GM23248 (cell line): ENCODE measurements around the gene TBC1D30. TPM values are rescaled to one million over a fixed set of nuclear protein-coding genes. Genes with fewer than 3 reads are reported as not detected.

Experiments used
- DNase-seq: peaks from one replicate; pipeline ENCODE4 v3.0.0-alpha.2; 2015
- H2AFZ ChIP-seq: fragments of 200-600 bp; sonication (generic); 2 replicates; pipeline ENCODE4 v1.6.1; 2016; ENCODE audit warnings: antibody characterized with exemption
- H3F3A ChIP-seq: fragments of 200-600 bp; sonication (generic); 2 replicates; pipeline ENCODE4 v1.6.1; 2016; ENCODE audit warnings: mild to moderate bottlenecking, antibody characterized with exemption, mixed run types; ENCODE audit not compliant: insufficient read depth
- H3K27ac ChIP-seq: fragments of 200-600 bp; sonication (generic); 2 replicates; pipeline ENCODE4 v1.5.1; 2016; ENCODE audit warnings: mild to moderate bottlenecking
- H3K27me3 ChIP-seq: fragments of 200-600 bp; sonication (generic); replicated peaks from 2 replicates; pipeline ENCODE4 v1.6.1; 2016; ENCODE audit warnings: mild to moderate bottlenecking; ENCODE audit not compliant: insufficient read depth
- H3K36me3 ChIP-seq: fragments of 200-600 bp; sonication (generic); 2 replicates; pipeline ENCODE4 v1.6.1; 2016; ENCODE audit warnings: low read depth, mild to moderate bottlenecking
- H3K4me1 ChIP-seq: fragments of 200-600 bp; sonication (generic); 2 replicates; pipeline ENCODE4 v1.6.1; 2016; ENCODE audit warnings: mild to moderate bottlenecking; ENCODE audit not compliant: insufficient read depth
- H3K4me2 ChIP-seq: fragments of 200-600 bp; sonication (generic); one replicate; pipeline ENCODE4 v1.6.1; 2016; ENCODE audit warnings: mild to moderate bottlenecking; ENCODE audit not compliant: unreplicated experiment
- H3K4me3 ChIP-seq: fragments of 200-600 bp; sonication (generic); 2 replicates; pipeline ENCODE4 v1.5.1; 2016; ENCODE audit warnings: mild to moderate bottlenecking
- H3K79me2 ChIP-seq: fragments of 200-600 bp; sonication (generic); 2 replicates; pipeline ENCODE4 v1.6.1; 2016; ENCODE audit warnings: mild to moderate bottlenecking; ENCODE audit not compliant: insufficient read depth
- H3K9ac ChIP-seq: fragments of 200-600 bp; sonication (generic); 2 replicates; pipeline ENCODE4 v1.6.1; 2016; ENCODE audit warnings: mild to moderate bottlenecking
- H3K9me2 ChIP-seq: fragments of 200-600 bp; sonication (generic); 2 replicates; pipeline ENCODE4 v1.6.1; 2016; ENCODE audit warnings: mixed run types, mild to moderate bottlenecking, moderate library complexity; ENCODE audit not compliant: insufficient read depth
- H3K9me3 ChIP-seq: fragments of 200-600 bp; sonication (generic); one replicate; pipeline ENCODE4 v1.6.1; 2017; ENCODE audit warnings: low read depth
- H4K20me1 ChIP-seq: fragments of 200-600 bp; sonication (generic); 2 replicates; pipeline ENCODE4 v1.6.0; 2016; ENCODE audit not compliant: insufficient read depth
- EZH2 ChIP-seq: fragments of 200-600 bp; sonication (generic); IDR thresholded peaks from 2 replicates; pipeline ENCODE4 v1.6.1; 2018; ENCODE audit warnings: antibody characterized with exemption, mild to moderate bottlenecking; ENCODE audit not compliant: insufficient read depth, poor library complexity, severe bottlenecking
- EZH2phosphoT487 ChIP-seq: fragments of 200-600 bp; sonication (generic); IDR thresholded peaks from 2 replicates; pipeline ENCODE4 v1.6.1; 2018; ENCODE audit warnings: antibody characterized with exemption, moderate library complexity, mild to moderate bottlenecking, low read depth; ENCODE audit not compliant: insufficient read depth
- WGBS, 2 experiments: methylation state at CpG; one replicate each; pipeline ENCODE4 v1.1.6; 2015 to 2017; ENCODE audit warnings: low lambda C conversion rate in 2 of 2, low coverage in 1 of 2; ENCODE audit errors: missing lambda C conversion rate in 2 of 2; 5-methylcytosine and 5-hydroxymethylcytosine counted together
- in situ Hi-C: fragments of 300-500 bp; cut with MboI; formaldehyde crosslinking; loops from 2 replicates; pipeline ENCODE4 v1.15.0; 2020
- polyA plus RNA-seq: library from polyadenylated mRNA; unstranded; fragments of >200 nt; fragmentation: Nextera tagmentation; extraction: Ambion mirVana; gene quantifications from 2 replicates; pipeline ENCODE4 v1.2.1, GENCODE V29; 2016
- total RNA-seq: library from RNA; depleted of rRNA; stranded (reverse); fragments of >200 nt; shearing (Covaris generic); gene quantifications from 2 replicates; pipeline ENCODE4 v1.2.3, GENCODE V29; 2014

TBC1D30 gene
- total and polyA plus RNA-seq, 2 experiments from 2014 or later: 0.49 TPM; not detected in 1

- Histone ChIP-seq H3K79me2 (no peaks in the 10 kb centered on the region), H3K4me1 (no peaks in the 10 kb centered on the region), H3K27ac (no peak overlapping the region), H3K36me3 (no peaks in the 10 kb centered on the region), H3K9ac (no peak overlapping the region), H3F3A (no peaks in the 10 kb centered on the region), H3K9me3 (no peaks in the 10 kb centered on the region), H3K4me2 (no peak overlapping the region), H4K20me1 (no peaks in the 10 kb centered on the region), H3K27me3 (peaks cover 15% of the 10 kb centered on the region), H3K4me3 (no peak overlapping the region), H2AFZ (no peak overlapping the region), H3K9me2 (no peaks in the 10 kb centered on the region)
- in situ Hi-C loops: no loop called here
- DNase-seq: no peak
- TF ChIP-seq EZH2 (no peak), EZH2phosphoT487 (no peak)
- 13 to 16% methylated on average over 1 of the region's 1 CpG for WGBS, 2 experiments
Observed at GRCh38 chr12:64916411-64917261, 92.2 kb downstream of the TBC1D30 start.

GRCh38 chr12:64918344-64918743, 93.9 kb downstream of the TBC1D30 start:
- no peak overlapping the region for H2AFZ ChIP-seq
- no peak overlapping the region for H3K4me2 ChIP-seq
- no peaks in the 10 kb centered on the region for H3K9me2 ChIP-seq
- in situ Hi-C loops: no loop called here
- H3K4me3 ChIP-seq: no peak overlapping the region
- H3K79me2 ChIP-seq: no peaks in the 10 kb centered on the region
- H3K9ac ChIP-seq: no peak overlapping the region
- WGBS, 2 experiments: 88 to 90% methylated on average over 2 of the region's 2 CpGs
- TF ChIP-seq EZH2 (no peak), EZH2phosphoT487 (no peak)
- no peaks in the 10 kb centered on the region for H3K4me1 ChIP-seq
- no peaks in the 10 kb centered on the region for H3F3A ChIP-seq
- H3K9me3 ChIP-seq: no peaks in the 10 kb centered on the region
- DNase-seq: no peak
- H3K27ac ChIP-seq: no peak overlapping the region
- H4K20me1 ChIP-seq: no peaks in the 10 kb centered on the region
- peaks cover 19% of the 10 kb centered on the region for H3K27me3 ChIP-seq
- no peaks in the 10 kb centered on the region for H3K36me3 ChIP-seq

GRCh38 chr12:64918801-64919200, 94.4 kb downstream of the TBC1D30 start:
- no peaks in the 10 kb centered on the region for H3K9me2 ChIP-seq
- no peak overlapping the region for H3K9ac ChIP-seq
- no peaks in the 10 kb centered on the region for H3K79me2 ChIP-seq
- no peaks in the 10 kb centered on the region for H3K36me3 ChIP-seq
- H3K27ac ChIP-seq: no peak overlapping the region
- in situ Hi-C loops: no loop called here
- DNase-seq: no peak
- no peaks in the 10 kb centered on the region for H3K9me3 ChIP-seq
- H3K4me2 ChIP-seq: no peak overlapping the region
- no peaks in the 10 kb centered on the region for H3F3A ChIP-seq
- H3K27me3 ChIP-seq: peaks cover 19% of the 10 kb centered on the region
- no peaks in the 10 kb centered on the region for H4K20me1 ChIP-seq
- H3K4me3 ChIP-seq: no peak overlapping the region
- TF ChIP-seq EZH2 (no peak), EZH2phosphoT487 (no peak)
- 79 to 82% methylated on average over 2 of the region's 2 CpGs for WGBS, 2 experiments
- no peak overlapping the region for H2AFZ ChIP-seq
- H3K4me1 ChIP-seq: no peaks in the 10 kb centered on the region

GRCh38 chr12:64922853-64923252, 98.4 kb downstream of the TBC1D30 start:
- no peaks in the 10 kb centered on the region for H3K9me2 ChIP-seq
- H3K4me3 ChIP-seq: no peak overlapping the region
- H3F3A ChIP-seq: no peaks in the 10 kb centered on the region
- H3K27ac ChIP-seq: no peak overlapping the region
- H3K9ac ChIP-seq: no peak overlapping the region
- H3K9me3 ChIP-seq: no peaks in the 10 kb centered on the region
- H2AFZ ChIP-seq: no peak overlapping the region
- H3K27me3 ChIP-seq: peaks cover 12% of the 10 kb centered on the region
- no peak for DNase-seq
- no peak overlapping the region for H3K4me2 ChIP-seq
- no peaks in the 10 kb centered on the region for H3K4me1 ChIP-seq
- in situ Hi-C loops: no loop called here
- H4K20me1 ChIP-seq: no peaks in the 10 kb centered on the region
- TF ChIP-seq EZH2 (no peak), EZH2phosphoT487 (no peak)
- no peaks in the 10 kb centered on the region for H3K36me3 ChIP-seq
- no peaks in the 10 kb centered on the region for H3K79me2 ChIP-seq
